ENCODE data around the gene A1BG.
A peak's percentile ranks its signal among the peaks of the same experiment; 100 is the strongest.

A1BG gene

DNA sequence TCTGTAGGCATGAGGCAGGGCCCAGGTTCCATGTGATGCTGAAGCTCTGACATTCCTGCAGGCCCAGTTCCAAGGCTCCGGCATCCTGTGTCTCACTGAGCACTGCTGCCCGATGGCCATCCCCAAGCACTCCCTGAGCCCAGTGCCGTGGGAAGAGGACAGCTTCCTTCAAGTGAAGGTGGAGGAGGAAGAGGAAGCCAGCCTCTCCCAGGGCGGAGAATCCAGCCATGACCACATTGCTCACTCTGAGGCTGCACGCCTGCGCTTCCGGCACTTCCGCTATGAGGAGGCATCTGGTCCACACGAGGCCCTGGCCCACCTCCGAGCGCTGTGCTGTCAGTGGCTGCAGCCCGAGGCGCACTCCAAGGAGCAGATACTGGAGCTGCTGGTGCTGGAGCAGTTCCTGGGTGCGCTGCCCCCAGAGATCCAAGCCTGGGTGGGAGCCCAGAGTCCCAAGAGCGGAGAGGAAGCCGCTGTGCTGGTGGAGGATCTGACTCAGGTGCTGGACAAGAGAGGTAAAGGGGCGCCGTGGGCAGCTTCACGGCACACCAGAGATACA lies 18.5 kb downstream of the A1BG start:
- DNase-seq: no peak

GRCh38 chr19:58332697-58333096 lies 20.6 kb downstream of the A1BG start:
- DNase-seq: no peak

DNA sequence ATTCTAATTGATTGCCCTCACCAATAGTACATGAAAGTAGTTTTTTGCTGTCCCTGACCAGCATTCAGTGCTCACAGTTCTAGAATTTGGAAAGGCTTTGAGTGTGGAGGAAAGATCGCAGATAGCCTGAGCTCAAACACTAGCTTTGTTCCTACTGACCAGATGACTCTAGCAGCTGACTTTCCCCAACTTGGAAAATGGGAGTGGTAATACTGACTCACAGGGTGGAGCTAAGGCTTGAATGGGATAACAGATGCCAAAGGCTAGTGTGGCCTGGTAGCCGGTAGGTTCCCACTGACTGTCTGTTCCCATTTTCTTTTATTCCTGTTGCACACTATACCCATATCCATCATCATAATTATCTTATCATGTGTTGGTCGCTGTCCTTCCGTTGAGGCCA lies 22.8 kb downstream of the A1BG start:
- DNase-seq: no peak

GRCh38 chr19:58328999-58329398 lies 24.3 kb downstream of the A1BG start:
- peak in 1 of 2 donors; percentile 15 for DNase-seq

DNA sequence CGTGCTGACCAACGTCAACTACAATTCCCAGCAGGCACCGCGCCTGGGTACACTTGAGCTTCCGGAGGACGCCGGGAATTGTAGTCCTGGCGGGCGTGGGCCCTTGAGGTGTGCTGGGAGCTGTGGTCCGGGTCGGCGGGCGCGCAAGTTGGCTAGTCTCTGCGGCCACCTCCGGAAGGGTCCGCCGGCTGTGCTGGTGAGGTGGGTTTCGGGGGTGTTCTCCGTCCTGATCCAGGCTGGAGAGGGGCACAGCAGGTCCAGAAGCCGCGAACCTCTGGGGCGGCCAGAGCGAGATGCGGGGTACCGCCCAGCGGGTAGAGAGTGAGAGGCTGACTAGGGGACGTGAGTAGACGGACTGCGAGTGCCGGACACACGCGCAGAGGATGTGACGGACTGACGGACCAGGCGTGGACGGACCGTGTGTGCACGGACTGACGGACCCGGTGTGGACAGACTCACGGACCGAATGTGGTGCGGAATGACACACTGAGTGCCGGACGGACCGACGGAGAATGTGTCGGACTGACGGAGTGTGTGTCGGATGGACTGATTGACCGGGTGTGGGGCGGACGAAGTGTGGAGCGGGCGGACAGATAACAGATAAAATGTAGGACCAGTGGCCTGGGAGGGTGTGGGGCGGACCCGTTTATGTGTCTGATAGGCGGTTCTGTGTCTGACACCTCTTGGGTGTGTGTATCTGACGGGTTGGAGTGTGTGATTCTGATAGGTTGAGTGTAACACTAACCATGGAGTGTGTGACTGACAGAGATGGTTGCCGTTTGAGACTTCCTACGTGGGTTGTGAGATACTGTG lies 26.2 kb downstream of the A1BG start, which contains the start of gene ZSCAN22:
ZSCAN22 (plus strand) TSS at position 81 of the 813 bp plus-strand sequence. CDS start 7,809 bp downstream, outside the sequence.
- peak; percentile 89 to 92 for DNase-seq

- no peak for DNase-seq
Measured at GRCh38 chr19:58326501-58326913, 26.8 kb downstream of the A1BG start.

DNA sequence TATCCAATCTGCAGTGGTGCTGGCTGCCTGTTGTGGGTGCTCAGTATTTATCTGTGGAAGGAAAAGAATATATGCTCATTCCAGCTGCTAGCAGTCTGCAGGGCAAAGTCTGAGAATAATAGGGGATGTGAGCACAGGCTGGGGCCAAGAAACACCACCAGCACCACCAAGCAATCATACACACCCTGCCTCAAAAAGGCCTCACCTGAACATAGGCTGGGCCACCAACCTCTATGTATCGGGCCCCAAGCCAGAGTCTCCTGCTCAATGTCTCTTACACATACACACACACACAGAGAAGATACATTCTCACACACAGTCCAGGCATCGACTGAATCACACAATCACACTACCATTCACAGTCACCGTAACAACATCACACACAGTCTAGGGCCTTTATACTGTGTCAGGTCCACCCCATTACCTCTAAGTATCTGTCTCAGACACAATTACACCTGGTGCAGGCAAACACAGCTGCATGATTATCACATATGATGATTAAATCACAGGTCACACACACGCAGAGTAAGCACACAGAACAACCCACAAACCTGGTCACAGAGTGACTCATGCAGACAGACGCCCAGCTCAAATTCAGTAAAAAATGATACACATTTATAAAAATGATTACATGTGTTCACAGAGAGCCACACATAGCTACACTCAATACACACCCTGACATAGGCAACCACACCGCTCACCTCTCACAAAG lies 27.8 kb downstream of the A1BG start:
- no peak for DNase-seq

DNA sequence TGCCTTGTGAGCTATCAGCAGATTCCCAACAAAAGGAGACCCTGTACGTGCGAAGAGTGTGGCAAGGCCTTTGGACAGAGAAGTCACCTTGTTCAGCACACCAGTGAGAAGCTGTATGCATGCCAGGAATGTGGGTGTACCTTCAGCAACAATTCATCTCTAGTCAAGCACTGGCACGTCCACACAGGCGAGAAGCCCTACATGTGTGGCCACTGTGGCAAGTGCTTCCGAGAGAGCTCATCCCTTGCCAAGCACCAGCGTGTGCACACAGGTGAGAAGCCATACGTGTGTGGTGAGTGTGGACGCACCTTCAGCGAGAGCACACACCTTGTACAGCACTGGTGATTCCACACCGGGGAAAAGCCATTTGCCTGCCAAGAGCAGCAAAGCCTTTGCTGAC lies 34.1 kb downstream of the A1BG start:
- no peak for DNase-seq

DNA sequence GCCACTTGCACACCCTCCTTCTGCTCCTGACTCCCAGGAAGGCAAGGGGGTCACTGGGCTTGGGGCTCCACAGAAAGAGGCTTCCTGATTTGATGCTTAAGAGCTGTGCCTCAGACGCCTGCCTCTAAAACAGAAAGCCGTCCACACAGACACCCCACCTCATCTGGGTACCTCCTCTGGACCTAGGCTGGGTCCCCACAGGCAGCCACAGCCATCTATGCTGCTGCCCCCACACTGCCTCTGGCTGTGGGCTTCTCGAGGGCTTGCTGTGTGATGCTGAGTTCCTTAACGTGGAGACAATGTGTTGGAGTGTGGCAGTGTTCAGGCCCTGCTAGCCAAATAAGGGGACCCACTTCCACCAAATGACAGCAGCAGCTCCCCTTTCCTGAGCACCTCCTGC lies 35.0 kb downstream of the A1BG start:
- no peak for DNase-seq

GRCh38 chr19:58317476-58318072 lies 35.7 kb downstream of the A1BG start:
- DNase-seq: no peak

DNA sequence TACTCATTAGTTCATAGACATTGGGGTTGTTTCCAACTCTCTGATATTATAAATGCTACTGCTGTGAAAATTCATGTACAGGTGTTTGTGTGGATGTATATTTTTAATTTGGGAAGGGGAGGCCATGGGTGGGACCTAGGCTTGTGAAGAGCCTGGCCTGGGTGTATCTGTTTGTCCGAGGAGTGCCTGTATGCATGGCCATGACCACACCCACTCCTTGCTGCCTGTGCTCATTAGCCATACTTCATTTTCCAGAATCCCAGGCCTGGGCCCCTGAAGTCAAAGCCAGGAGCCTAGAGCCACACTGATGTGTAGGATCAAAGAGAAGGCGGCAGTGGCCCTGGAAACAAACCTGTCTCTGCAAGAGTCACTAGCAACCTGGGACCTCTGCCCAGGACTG lies 37.7 kb downstream of the A1BG start:
- DNase-seq: no peak

- no peak for DNase-seq
Measured at GRCh38 chr19:58311345-58311865, 41.9 kb downstream of the A1BG start.

DNA sequence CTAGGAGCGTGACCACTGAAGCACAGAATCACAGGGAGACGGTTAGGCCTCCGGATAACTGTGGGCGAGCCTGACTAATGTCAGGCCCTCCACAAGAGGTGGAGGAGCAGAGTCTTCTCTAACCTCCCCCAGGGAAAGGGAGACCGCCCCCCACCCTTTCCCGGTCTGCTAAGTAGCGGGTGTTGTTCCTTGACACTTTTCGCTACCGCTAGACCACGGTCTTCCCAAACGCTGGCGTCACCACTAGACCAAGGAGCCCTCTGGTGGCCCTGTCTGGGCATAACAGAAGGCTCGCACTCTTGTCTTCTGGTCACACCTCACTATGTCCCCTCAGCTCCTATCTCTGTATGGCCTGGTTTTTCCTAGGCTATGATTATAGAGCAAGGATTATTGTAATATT lies 42.6 kb downstream of the A1BG start:
- DNase-seq: peak in 1 of 2 donors; percentile 31

GRCh38 chr19:58307736-58308135 lies 45.6 kb downstream of the A1BG start:
- DNase-seq: no peak

DNA sequence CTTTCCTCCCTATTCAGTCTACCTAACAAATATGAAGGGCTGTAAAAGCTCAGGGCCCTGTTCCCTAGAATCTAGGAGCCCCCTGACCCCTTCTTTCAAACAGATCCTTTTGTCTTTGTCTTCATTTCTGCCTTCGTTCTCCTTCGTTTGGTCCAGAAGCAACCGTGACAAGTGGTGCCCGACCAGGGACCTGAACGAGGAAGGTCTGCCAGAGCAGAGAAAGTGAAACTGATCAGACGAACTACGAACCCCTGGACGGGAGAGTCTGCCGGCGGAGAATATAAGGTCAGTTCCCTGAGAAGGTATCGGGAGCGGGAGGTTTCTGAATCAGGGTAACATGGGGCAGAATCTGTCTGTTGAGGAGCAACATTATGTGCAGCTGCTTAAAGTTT lies 47.4 kb downstream of the A1BG start:
- peak in 1 of 2 donors; percentile 35 for DNase-seq

DNA sequence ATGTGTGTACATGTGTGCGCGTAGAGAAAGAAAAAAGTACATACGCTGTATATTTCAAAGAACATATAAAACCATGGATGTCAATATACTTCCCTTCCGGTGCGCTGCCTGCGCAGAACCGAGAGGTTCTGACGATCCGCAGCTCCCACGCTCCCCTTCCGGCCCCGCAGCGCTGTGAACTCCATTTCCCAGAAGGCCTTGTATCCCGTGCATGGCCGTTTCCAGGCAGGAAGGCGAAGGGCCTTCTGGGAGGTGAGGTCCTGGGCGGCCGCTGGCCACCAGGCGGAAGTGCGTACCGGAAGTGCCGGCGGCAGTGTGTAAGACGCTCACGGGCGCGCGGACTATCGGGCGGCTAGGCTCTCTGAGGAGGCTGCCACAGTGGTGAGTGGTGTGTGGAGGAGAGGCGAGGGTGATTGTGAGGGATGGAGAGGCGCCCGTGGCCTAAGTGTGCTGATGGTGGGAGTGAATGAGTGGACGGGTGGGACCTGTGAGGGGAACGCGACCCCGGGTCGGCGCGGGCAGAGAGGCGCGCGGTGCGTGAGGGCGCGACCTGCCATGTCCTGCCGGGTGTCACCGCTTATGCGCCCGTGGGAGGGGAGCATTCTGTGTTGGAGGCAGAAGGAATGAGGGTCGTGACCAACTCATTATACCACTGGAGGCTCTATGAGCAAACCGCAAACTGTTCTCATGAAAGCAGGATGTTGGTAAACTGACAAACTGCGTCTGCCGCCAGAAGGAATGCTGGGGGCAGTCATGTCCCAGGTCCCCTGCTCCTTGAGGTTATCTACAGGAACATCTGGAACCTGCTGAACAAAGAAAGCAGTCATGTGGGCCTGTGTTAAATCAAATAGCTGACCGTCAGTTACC lies 48.0 kb downstream of the A1BG start, which contains the start of gene ERVK3-1:
ERVK3-1 (plus strand) TSS at position 313 of the 867 bp plus-strand sequence. CDS start 6,792 bp downstream, outside the sequence.
- DNase-seq: peak; percentile 96

DNA sequence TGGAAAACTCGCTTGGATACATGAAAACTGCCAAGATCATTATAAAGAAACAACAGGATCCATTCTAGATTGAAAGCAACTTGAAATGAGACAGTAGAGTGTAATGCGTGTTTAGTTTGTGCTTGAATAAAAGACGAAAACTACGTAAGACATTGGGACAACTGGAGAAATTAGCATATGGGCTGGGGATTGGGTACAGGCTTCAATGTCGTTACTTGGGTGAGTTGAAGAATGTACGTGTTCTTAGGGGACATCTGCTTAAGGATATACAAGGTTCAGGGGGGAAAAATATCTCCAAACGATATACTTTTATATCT lies 48.6 kb downstream of the A1BG start:
- no peak for DNase-seq

DNA sequence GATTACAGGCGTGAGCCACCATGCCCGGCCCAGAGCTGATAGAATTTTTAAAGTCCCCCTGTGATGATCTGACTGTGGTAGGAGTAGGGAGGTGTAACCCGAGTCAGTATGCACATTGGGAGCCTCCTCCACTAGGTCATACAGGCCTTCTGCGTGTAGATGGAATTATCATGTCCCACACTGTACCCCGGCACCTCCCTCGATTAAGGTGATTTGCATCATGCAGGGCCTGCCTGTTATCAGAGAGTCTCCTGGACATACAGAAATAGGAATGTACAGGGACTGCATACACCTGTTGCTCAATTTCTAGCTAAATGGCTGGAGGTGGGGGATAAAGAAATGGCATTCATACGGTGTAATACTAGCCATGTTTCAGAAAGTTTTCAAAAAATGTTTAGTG lies 49.0 kb downstream of the A1BG start:
- no peak for DNase-seq

DNA sequence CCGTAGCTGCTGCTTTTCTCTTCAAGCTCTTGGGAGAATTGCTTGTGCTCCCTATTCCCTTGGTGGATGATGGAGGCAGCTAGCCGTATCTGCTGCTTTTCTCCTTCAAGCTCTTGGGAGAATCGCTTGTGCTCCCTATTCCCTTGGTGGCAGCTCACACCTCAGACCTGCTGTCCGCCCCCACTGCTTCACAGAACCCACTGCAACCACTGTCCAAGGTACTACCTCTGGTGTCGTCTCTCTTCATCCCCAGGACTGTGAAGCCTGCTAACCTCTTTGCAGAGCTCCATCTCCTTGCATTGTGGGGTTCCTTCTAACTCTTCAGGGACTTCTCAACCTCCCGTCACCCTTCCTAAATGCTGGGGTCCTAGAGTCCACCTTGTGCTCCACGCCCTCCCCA lies 52.7 kb downstream of the A1BG start:
- DNase-seq: no peak

DNA sequence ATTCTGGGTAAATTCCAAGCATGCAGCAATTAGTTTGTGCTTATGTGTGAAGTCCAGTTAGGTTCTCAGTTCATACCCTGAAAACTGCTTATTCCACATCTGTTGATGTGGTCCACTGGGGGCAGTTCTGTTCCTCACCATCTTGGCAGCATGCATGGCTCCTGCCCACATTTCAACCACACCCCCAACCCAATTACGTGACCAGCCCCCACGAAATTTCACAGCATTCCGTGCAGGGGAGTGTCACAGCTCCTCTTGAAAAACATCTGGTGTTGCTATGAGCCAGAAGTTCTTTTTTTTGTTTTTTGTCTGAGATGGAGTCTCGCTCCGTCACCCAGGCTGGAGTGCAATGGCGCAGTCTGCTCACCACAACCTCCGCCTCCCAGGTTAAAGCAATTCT lies 57.2 kb downstream of the A1BG start:
- no peak for DNase-seq

Measured in CD4-positive, alpha-beta T cell treated with Interferon alpha-2 for 1 hour (primary cell).